Measurements from ENCODE around the gene EPHA2. TPM values are rescaled to one million over a fixed set of nuclear protein-coding genes. Genes with fewer than 3 reads are reported as not detected.

Gene EPHA2
- total and polyA plus RNA-seq, 11 donors, result 5.6 to 34.7 (median 14.6) TPM

DNA sequence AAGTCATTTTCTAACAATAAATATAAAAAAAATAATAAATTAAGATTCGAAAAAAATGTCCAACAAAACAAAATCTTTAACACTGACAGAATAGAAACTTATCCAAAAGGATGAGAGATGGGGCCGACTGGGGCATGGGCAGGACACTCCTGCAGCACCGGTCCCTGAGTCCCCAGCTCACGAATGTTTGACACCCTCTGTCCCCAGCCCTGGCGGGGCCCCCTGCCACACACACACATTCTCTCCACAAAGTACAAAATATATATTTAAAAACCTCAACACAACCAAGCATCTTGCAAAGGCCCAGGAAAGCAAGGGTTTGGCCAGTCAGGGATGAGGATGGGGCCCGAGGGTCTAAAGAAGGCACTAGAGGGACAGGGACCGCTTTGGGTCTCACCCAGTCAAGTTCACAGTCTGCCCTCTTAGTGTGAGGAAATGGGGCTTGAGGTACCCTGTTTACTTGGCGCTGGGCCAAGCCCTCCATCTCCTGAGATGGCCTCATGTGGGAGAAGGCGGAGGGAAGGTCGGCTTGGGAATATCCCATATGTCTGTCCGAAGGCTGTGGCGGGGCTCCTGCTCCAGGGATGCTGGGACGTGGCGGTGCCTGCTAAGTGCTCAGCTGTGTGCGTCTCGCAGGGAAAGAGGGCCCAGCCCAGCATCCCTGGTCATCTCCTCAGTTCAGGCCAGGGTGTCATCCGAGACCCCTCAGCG lies 31.3 kb downstream of the EPHA2 start:
- H3K27me3 ChIP-seq, result no peaks in the 10 kb centered on the region
- WGBS, 4 donors, result 87 to 90% (median 88%) methylated on average over 18 of the region's 18 CpGs
- no peak for TF ChIP-seq CTCF (IDR thresholded peaks at IDR 0.05)
- TF ChIP-seq POLR2A (IDR thresholded peaks at IDR 0.05), result no peak
- intact Hi-C loops (cut with DNase I), result loop anchor here in 2 of 10 donors (5.0 kb wide), 2 partner anchors 32 to 37 kb away; no protein-coding TSS in a partner anchor
- DNase-seq (peak in 3 of 5 donors; percentile 23 to 46 (median 31)), ATAC-seq (no peak)
- H3K27ac ChIP-seq, result no peak overlapping the region
- H3K4me3 ChIP-seq, result no peak overlapping the region
- peaks cover 0 to 31% (median 14%) of the 10 kb centered on the region in 12 donors for H3K4me1 ChIP-seq
- H3K36me3 ChIP-seq, result peaks cover 0 to 64% (median 50%) of the 10 kb centered on the region in 9 donors
- H3K9me3 ChIP-seq, result no peaks in the 10 kb centered on the region

GRCh38 chr1:16122916-16123315 lies 33.0 kb downstream of the EPHA2 start:
- intact Hi-C loops (cut with DNase I), result loop anchor here in 1 of 10 donors (5.0 kb wide), 1 partner anchor 36 kb away; no protein-coding TSS in a partner anchor
- Histone ChIP-seq H3K36me3 (peaks cover 0 to 48% (median 36%) of the 10 kb centered on the region in 9 donors), H3K4me3 (no peak overlapping the region), H3K27ac (no peak overlapping the region), H3K4me1 (peaks cover 0 to 22% (median 10%) of the 10 kb centered on the region in 12 donors), H3K27me3 (no peaks in the 10 kb centered on the region), H3K9me3 (no peaks in the 10 kb centered on the region)
- DNase-seq, result peak in 1 of 5 donors; percentile 11
- TF ChIP-seq POLR2A (IDR thresholded peaks at IDR 0.05), result no peak
- TF ChIP-seq CTCF (IDR thresholded peaks at IDR 0.05), result no peak
- no peak for ATAC-seq
- WGBS, 4 donors, result 77 to 87% (median 84%) methylated on average over 6 of the region's 6 CpGs

- H3K27ac ChIP-seq, result no peak overlapping the region
- ATAC-seq, result no peak
- DNase-seq, result peak in 2 of 5 donors; percentile 26 to 33
- H3K4me3 ChIP-seq, result no peak overlapping the region
- peaks cover 0 to 44% (median 36%) of the 10 kb centered on the region in 9 donors for H3K36me3 ChIP-seq
- no peaks in the 10 kb centered on the region for H3K9me3 ChIP-seq
- H3K27me3 ChIP-seq, result no peaks in the 10 kb centered on the region
- TF ChIP-seq CTCF (IDR thresholded peaks at IDR 0.05) (no peak), POLR2A (IDR thresholded peaks at IDR 0.05) (no peak)
- intact Hi-C loops (cut with DNase I), result loop anchor here in 1 of 10 donors (5.0 kb wide), 1 partner anchor 35 kb away; no protein-coding TSS in a partner anchor
- WGBS, 4 donors, result 84 to 100% (median 88%) methylated on average over 2 to 4 of the region's 4 CpGs
- H3K4me1 ChIP-seq, result peaks cover 0 to 16% (median 5%) of the 10 kb centered on the region in 12 donors
Observed at GRCh38 chr1:16122350-16122881, 33.5 kb downstream of the EPHA2 start.

- H3K27me3 ChIP-seq, result no peaks in the 10 kb centered on the region
- peaks cover 0 to 13% (median 0%) of the 10 kb centered on the region in 12 donors for H3K4me1 ChIP-seq
- no peak overlapping the region for H3K4me3 ChIP-seq
- WGBS, 4 donors, result 68 to 75% (median 70%) methylated on average over 4 of the region's 4 CpGs
- H3K36me3 ChIP-seq, result peaks cover 0 to 32% (median 25%) of the 10 kb centered on the region in 9 donors
- ATAC-seq (no peak), DNase-seq (peak in 1 of 5 donors; percentile 9)
- no peak for TF ChIP-seq POLR2A (IDR thresholded peaks at IDR 0.05)
- TF ChIP-seq CTCF (IDR thresholded peaks at IDR 0.05), result no peak
- H3K27ac ChIP-seq, result no peak overlapping the region
- intact Hi-C loops (cut with DNase I), result loop anchor here in 1 of 10 donors (5.0 kb wide), 1 partner anchor 34 kb away; no protein-coding TSS in a partner anchor
- H3K9me3 ChIP-seq, result no peaks in the 10 kb centered on the region
Observed at GRCh38 chr1:16120940-16121410, 34.9 kb downstream of the EPHA2 start.
